Measurements from ENCODE around the gene HKDC1.
"Not testable (repeated sequence)": the region's sequence is repeated elsewhere in the genome, so short reads cannot be mapped to it uniquely, and the experiment has no call there.

Gene HKDC1, protein sequence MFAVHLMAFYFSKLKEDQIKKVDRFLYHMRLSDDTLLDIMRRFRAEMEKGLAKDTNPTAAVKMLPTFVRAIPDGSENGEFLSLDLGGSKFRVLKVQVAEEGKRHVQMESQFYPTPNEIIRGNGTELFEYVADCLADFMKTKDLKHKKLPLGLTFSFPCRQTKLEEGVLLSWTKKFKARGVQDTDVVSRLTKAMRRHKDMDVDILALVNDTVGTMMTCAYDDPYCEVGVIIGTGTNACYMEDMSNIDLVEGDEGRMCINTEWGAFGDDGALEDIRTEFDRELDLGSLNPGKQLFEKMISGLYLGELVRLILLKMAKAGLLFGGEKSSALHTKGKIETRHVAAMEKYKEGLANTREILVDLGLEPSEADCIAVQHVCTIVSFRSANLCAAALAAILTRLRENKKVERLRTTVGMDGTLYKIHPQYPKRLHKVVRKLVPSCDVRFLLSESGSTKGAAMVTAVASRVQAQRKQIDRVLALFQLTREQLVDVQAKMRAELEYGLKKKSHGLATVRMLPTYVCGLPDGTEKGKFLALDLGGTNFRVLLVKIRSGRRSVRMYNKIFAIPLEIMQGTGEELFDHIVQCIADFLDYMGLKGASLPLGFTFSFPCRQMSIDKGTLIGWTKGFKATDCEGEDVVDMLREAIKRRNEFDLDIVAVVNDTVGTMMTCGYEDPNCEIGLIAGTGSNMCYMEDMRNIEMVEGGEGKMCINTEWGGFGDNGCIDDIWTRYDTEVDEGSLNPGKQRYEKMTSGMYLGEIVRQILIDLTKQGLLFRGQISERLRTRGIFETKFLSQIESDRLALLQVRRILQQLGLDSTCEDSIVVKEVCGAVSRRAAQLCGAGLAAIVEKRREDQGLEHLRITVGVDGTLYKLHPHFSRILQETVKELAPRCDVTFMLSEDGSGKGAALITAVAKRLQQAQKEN

DNA sequence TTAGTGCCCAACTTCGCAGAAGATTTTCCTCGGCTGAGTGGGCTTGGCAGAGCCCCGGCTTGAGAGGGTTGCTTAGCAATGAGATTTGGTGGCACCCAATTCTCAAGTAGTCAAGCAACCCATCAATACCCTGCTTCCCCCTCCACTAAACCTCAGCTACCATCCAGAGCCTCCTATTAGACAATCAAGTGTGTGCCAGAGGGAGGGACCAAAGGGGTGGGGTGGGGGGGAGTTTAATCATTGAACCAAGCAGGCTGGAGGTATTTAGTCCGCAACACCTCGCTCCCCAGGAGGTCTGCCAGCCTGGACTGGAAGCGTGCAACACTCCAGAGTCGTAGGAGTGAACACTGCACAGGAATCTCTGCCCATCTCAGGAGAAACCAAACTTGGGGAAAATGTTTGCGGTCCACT, at the start of gene HKDC1:
Gene HKDC1, plus strand, starts transcription at position 292 of the 411 bp plus-strand sequence. Its CDS starts 104 bp downstream, at position 396.
- no peak for DNase-seq (ENCODE audit: low read depth)

DNA sequence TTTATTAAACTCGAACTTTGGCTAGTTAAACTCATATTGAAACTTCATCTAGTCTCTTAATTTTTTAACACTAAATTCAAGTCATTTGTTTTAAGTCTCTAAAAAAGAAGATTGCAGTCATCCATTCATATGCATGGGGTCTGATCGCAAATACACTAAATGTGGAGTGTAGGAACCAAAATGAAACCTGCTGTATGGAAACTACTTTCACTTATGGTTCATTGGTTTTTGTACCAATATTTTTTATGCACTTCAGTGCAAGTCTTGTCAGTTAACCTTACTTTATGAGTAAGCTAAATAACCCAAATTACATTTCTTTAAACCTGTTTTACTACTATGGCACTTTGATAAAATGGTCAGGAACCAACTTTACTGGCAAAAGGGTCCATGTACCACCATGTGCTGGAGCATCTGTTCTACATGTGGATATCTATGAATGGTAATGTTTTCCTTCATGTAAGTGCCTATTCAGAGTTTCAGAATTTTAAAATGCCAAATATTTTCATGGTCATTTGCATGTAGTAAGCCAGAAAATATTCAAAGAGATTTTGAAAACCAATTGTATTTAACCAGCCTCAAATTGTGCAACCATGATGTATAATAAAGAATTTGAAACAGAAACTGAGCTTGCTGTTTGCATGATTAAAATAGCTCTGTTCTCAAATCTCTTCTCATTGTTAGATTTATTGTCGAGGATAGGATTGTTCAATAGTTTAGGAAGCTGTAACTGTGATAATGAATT, 47.7 kb upstream of the HKDC1 start:
- DNase-seq (ENCODE audit: low read depth) = no peak

DNA sequence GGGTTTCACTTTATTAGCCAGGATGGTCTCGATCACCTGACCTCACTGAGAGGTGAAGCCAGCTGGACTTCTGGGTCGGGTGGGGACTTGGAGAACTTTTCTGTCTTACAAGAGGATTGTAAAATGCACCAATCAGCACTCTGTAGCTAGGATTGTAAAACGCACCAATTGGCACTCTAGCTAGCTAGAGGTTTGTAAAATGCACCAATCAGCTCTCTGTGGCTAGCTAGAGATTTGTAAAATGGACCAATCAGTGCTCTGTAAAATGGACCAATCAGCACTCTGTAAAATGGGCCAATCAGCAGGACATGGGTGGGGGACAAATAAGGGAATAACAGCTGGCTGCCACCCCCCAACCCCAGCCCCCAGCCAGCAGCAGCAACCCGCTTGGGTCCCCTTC, 44.8 kb upstream of the HKDC1 start:
- DNase-seq (ENCODE audit: low read depth) = not testable (repeated sequence)

GRCh38 chr10:69176823-69177222, 43.3 kb upstream of the HKDC1 start:
- no peak for DNase-seq (ENCODE audit: low read depth)

DNA sequence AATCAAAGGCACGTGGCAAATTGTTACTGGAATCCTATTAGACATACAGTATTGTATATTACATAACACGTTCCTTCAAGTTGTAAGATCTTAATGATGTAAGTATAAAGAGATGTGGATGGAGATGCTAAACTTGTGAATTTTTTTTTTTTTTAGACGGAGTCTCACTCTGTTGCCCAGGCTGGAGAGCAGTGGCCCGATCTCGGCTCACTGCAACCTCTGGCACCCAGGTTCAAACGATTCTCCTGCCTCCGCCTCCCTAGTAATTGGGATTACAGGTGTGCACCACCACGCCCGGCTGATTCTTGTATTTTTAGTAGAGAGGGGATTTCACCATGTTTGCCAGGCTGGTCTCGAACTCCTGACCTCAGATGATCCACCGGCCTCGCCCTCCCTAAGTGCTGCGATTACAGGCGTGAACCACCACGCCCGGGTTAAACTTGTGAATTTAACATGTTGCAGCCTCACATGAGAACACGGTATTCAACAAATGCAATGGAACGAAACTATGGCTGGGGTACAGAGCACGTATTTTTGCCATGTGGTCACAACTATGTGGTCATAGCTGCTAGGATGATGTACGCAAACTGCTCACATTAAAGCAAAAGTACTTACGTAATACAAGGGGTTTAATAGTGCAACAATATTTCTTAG, 40.9 kb upstream of the HKDC1 start:
- no peak for DNase-seq (ENCODE audit: low read depth)

DNA sequence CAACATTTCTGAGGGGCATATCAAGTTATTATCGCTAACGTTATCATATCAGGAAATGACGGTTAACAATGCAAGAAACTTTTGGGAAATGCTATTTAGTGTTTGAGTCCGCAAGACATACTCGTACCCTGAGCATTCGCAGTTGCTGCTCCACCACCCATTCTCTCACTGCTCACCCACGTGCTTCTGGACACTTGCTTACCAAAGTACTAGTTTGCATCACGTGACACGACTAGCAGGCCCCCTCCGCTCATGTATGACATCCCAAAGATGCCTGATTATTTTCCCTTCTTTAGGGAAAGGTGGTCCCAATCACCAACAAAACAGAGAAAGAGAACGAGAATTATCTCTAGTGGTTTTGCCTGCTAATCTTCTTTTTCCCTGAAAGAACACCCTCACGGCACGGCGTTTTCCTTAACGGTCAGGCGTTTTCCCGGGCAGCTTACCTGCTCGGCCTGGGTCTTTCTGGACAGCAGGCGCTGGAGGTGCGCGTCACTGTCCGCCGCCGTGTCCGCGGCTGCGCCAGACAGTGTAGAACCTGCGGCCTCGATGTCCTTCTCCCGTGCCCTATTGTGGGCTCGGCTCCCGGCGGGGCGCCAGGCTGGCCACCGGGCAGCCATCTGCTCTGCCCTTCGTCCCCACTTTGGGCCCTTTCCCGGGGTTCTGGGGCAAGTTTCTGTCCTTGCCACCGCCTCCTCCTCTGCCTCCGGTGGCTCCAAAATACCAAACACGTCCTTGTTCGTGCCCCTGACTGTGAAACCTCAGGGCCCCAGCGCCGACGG, 40.2 kb upstream of the HKDC1 start, which contains the start of gene SUPV3L1:
Gene SUPV3L1, plus strand, starts transcription at position 492 of the 782 bp plus-strand sequence. Its CDS starts 58 bp downstream, at position 550.
- peak; percentile 73 for DNase-seq (ENCODE audit: low read depth)

- DNase-seq (ENCODE audit: low read depth) = peak; percentile 17
These were observed 39.5 kb upstream of the HKDC1 start for GRCh38 chr10:69180525-69181204.

DNA sequence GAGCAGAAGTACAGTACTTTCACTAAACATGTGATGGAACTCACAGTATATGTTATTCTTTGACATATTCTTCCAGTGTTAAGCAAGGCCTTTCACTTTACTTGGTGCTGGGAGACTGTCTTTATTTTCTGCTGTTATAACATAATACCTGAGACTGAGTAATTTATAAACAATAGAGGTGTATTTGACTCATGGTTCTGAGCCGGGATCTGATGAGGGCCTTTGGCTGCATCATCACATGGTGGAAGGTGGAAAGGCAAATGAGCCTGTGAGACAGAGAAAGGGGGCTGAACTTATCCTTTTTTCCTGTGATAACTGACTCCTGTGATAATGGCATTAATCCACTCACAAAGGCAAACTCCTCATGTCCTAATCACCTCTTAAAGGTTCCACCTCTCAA, 38.7 kb upstream of the HKDC1 start:
- DNase-seq (ENCODE audit: low read depth) = no peak

DNA sequence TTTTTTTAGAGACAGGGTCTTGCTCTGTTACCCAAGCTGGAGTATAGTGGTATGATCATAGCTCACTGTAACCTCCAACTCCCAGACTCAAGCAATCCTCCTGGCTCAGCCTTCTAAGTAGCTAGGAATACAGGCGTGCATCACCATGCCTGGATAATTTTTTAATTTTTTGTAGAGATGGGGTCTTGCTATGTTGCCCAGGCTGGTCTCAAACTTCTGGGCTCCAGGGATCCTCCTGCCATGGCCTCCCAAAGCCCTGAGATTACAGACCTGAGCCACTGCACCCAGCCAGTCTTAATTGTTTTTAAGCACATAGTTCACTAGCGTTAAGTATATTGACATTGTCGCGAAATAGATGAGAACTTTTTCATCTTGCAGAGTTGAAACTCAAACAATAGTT, 38.1 kb upstream of the HKDC1 start:
- no peak for DNase-seq (ENCODE audit: low read depth)

DNA sequence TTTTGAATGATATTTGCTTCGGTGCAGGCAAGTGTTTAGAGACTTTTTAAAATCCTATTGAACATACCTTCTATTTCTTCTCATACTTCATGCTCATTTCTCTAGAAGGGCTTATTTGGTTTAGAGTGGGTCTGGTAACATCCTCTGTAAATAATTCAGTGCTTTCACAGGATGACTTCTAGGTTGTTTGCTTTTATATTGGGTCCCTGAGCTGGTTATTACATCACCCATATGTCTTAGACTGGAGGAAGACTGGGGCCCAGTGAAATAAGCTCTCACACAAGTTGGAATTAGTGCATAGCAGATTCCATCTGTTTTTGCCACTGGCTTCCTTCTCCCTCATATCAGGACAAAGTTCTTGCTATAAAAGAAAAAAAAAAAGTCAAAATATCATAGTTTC, 33.6 kb upstream of the HKDC1 start:
- no peak for DNase-seq (ENCODE audit: low read depth)

DNA sequence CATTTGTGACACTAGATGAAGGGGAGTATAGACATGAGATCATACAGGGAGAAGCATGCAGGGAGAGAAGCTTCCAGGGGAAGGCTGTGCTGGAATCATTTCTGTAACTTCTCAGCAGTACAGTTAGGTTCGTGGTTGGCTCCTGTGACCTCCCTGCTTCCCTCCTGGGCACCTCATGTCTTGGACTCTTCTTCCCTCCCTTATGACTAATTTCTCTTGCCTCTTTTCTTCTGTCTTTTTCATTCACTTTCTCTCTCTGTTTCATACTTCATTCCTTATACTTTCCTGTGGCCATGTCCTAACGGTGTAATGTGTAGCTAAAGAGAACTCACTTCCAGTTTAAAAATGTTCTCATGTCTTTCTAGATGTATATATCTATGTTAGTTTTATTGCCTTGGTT, 19.1 kb upstream of the HKDC1 start:
- DNase-seq (ENCODE audit: low read depth) = no peak

- DNase-seq (ENCODE audit: low read depth) = no peak
These were observed 17.8 kb upstream of the HKDC1 start for GRCh38 chr10:69202332-69202731.

- no peak for DNase-seq (ENCODE audit: low read depth)
These were observed 11.4 kb upstream of the HKDC1 start for GRCh38 chr10:69208761-69209160.

GRCh38 chr10:69209787-69210484, 10.2 kb upstream of the HKDC1 start:
- DNase-seq (ENCODE audit: low read depth) = no peak

GRCh38 chr10:69211104-69211503, 9.0 kb upstream of the HKDC1 start:
- DNase-seq (ENCODE audit: low read depth) = no peak

GRCh38 chr10:69211524-69211923, 8.6 kb upstream of the HKDC1 start:
- no peak for DNase-seq (ENCODE audit: low read depth)

DNA sequence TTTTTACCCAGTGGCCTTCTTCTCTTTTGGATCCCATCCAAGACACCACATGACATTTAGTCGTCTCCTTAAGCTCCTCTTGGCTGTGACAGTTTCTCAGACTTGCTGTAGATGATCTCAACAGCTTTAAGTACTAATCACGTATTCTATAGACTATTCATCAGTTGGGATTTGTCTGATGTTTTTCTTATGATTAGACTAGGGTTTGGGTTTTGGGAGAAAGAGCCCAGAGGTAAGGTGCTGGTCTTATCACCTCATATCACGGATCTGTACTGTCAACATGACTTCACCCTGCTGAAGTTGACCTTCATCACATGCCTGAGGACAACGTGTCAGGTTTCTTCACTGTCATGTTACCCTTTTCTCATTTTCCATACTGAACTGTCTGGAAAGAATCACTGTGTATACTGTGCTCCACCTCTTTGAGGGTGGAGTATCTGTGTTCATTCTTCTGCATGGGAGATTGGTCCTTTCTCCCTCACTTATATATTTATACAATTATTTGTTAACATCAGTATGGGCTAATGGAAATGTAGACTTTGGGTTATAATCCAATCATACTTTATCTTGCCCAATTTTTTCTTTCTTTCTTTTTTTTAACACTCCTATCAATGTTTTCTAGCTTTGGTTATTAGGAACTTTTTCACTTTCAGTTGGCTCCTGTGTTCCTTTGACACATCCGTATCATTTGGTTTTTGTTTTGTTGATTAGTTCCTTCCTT, 6.4 kb upstream of the HKDC1 start:
- DNase-seq (ENCODE audit: low read depth) = no peak

- no peak for DNase-seq (ENCODE audit: low read depth)
These were observed 5.4 kb upstream of the HKDC1 start for GRCh38 chr10:69214666-69215131.

Data from activated T-helper 9 cell treated with anti-CD3 and anti-CD28 coated beads, Interleukin-2, amount 50 U/mL, for 16 hours (primary cell).